ENCODE measurements around the gene PEAK1.

The PEAK1 gene

GRCh38 chr15:77454951-77455350 lies 35.0 kb upstream of the PEAK1 start:
- H3K27ac ChIP-seq (ENCODE audit: low read length): no peak overlapping the region
- no peaks in the 10 kb centered on the region for H3K9me3 ChIP-seq (ENCODE audit: control insufficient read depth in 2 of 2, low read length in 2 of 2)
- no peaks in the 10 kb centered on the region for H3K27me3 ChIP-seq (ENCODE audit: control insufficient read depth in 1 of 2, insufficient read depth in 2 of 2, low read length in 2 of 2)
- H3K36me3 ChIP-seq (ENCODE audit: control insufficient read depth in 2 of 2, insufficient read depth in 2 of 2, low read length in 2 of 2): peaks cover 4 to 5% of the 10 kb centered on the region in 2 donors
- no peak overlapping the region for H3K4me3 ChIP-seq (ENCODE audit: low read length in 2 of 2)
- H3K4me1 ChIP-seq (ENCODE audit: control insufficient read depth, insufficient read depth, low read length): peaks cover 11% of the 10 kb centered on the region
- no peak overlapping the region for H3K9ac ChIP-seq (ENCODE audit: low read length in 2 of 2)

GRCh38 chr15:77454265-77454664 lies 34.4 kb upstream of the PEAK1 start:
- H3K9ac ChIP-seq (ENCODE audit: low read length in 2 of 2): no peak overlapping the region

GRCh38 chr15:77446840-77447390 lies 27.0 kb upstream of the PEAK1 start:
- Histone ChIP-seq H3K9me3 (ENCODE audit: control insufficient read depth in 2 of 2, low read length in 2 of 2) (no peaks in the 10 kb centered on the region), H3K27me3 (ENCODE audit: control insufficient read depth in 1 of 2, insufficient read depth in 2 of 2, low read length in 2 of 2) (no peaks in the 10 kb centered on the region), H3K9ac (ENCODE audit: low read length in 2 of 2) (no peak overlapping the region), H3K27ac (ENCODE audit: low read length) (no peak overlapping the region), H3K4me3 (ENCODE audit: low read length in 2 of 2) (no peak overlapping the region), H3K4me1 (ENCODE audit: control insufficient read depth, insufficient read depth, low read length) (no peaks in the 10 kb centered on the region), H3K36me3 (ENCODE audit: control insufficient read depth in 2 of 2, insufficient read depth in 2 of 2, low read length in 2 of 2) (no peaks in the 10 kb centered on the region)

More at GRCh38 chr15:77454265-77454664, 34.4 kb upstream of the PEAK1 start:
- no peak overlapping the region for H3K27ac ChIP-seq (ENCODE audit: low read length)
- H3K4me3 ChIP-seq (ENCODE audit: low read length in 2 of 2): no peak overlapping the region
- peaks cover 11% of the 10 kb centered on the region for H3K4me1 ChIP-seq (ENCODE audit: control insufficient read depth, insufficient read depth, low read length)
- peaks cover 0 to 5% of the 10 kb centered on the region in 2 donors for H3K36me3 ChIP-seq (ENCODE audit: control insufficient read depth in 2 of 2, insufficient read depth in 2 of 2, low read length in 2 of 2)
- no peaks in the 10 kb centered on the region for H3K27me3 ChIP-seq (ENCODE audit: control insufficient read depth in 1 of 2, insufficient read depth in 2 of 2, low read length in 2 of 2)
- H3K9me3 ChIP-seq (ENCODE audit: control insufficient read depth in 2 of 2, low read length in 2 of 2): no peaks in the 10 kb centered on the region

GRCh38 chr15:77440378-77440999 lies 20.6 kb upstream of the PEAK1 start:
- no peaks in the 10 kb centered on the region for H3K9me3 ChIP-seq (ENCODE audit: control insufficient read depth in 2 of 2, low read length in 2 of 2)
- no peak overlapping the region for H3K9ac ChIP-seq (ENCODE audit: low read length in 2 of 2)
- H3K36me3 ChIP-seq (ENCODE audit: control insufficient read depth in 2 of 2, insufficient read depth in 2 of 2, low read length in 2 of 2): no peaks in the 10 kb centered on the region
- H3K27ac ChIP-seq (ENCODE audit: low read length): no peak overlapping the region
- no peaks in the 10 kb centered on the region for H3K4me1 ChIP-seq (ENCODE audit: control insufficient read depth, insufficient read depth, low read length)
- H3K27me3 ChIP-seq (ENCODE audit: control insufficient read depth in 1 of 2, insufficient read depth in 2 of 2, low read length in 2 of 2): no peaks in the 10 kb centered on the region
- no peak overlapping the region for H3K4me3 ChIP-seq (ENCODE audit: low read length in 2 of 2)

- no peaks in the 10 kb centered on the region for H3K27me3 ChIP-seq (ENCODE audit: control insufficient read depth in 1 of 2, insufficient read depth in 2 of 2, low read length in 2 of 2)
- H3K9me3 ChIP-seq (ENCODE audit: control insufficient read depth in 2 of 2, low read length in 2 of 2): no peaks in the 10 kb centered on the region
- no peaks in the 10 kb centered on the region for H3K4me1 ChIP-seq (ENCODE audit: control insufficient read depth, insufficient read depth, low read length)
- H3K9ac ChIP-seq (ENCODE audit: low read length in 2 of 2): no peak overlapping the region
- H3K4me3 ChIP-seq (ENCODE audit: low read length in 2 of 2): no peak overlapping the region
- no peaks in the 10 kb centered on the region for H3K36me3 ChIP-seq (ENCODE audit: control insufficient read depth in 2 of 2, insufficient read depth in 2 of 2, low read length in 2 of 2)
- no peak overlapping the region for H3K27ac ChIP-seq (ENCODE audit: low read length)
Observed at GRCh38 chr15:77437264-77437663, 17.4 kb upstream of the PEAK1 start.

- Histone ChIP-seq H3K9ac (ENCODE audit: low read length in 2 of 2) (no peak overlapping the region), H3K4me1 (ENCODE audit: control insufficient read depth, insufficient read depth, low read length) (no peaks in the 10 kb centered on the region), H3K27ac (ENCODE audit: low read length) (no peak overlapping the region), H3K9me3 (ENCODE audit: control insufficient read depth in 2 of 2, low read length in 2 of 2) (no peaks in the 10 kb centered on the region), H3K27me3 (ENCODE audit: control insufficient read depth in 1 of 2, insufficient read depth in 2 of 2, low read length in 2 of 2) (no peaks in the 10 kb centered on the region), H3K36me3 (ENCODE audit: control insufficient read depth in 2 of 2, insufficient read depth in 2 of 2, low read length in 2 of 2) (no peaks in the 10 kb centered on the region), H3K4me3 (ENCODE audit: low read length in 2 of 2) (no peak overlapping the region)
Observed at GRCh38 chr15:77436822-77437221, 16.9 kb upstream of the PEAK1 start.

GRCh38 chr15:77430652-77431051 lies 10.7 kb upstream of the PEAK1 start:
- H3K9ac ChIP-seq (ENCODE audit: low read length in 2 of 2): no peak overlapping the region
- H3K36me3 ChIP-seq (ENCODE audit: control insufficient read depth in 2 of 2, insufficient read depth in 2 of 2, low read length in 2 of 2): no peaks in the 10 kb centered on the region
- no peaks in the 10 kb centered on the region for H3K27me3 ChIP-seq (ENCODE audit: control insufficient read depth in 1 of 2, insufficient read depth in 2 of 2, low read length in 2 of 2)
- no peaks in the 10 kb centered on the region for H3K4me1 ChIP-seq (ENCODE audit: control insufficient read depth, insufficient read depth, low read length)
- no peak overlapping the region for H3K4me3 ChIP-seq (ENCODE audit: low read length in 2 of 2)
- H3K27ac ChIP-seq (ENCODE audit: low read length): no peak overlapping the region
- H3K9me3 ChIP-seq (ENCODE audit: control insufficient read depth in 2 of 2, low read length in 2 of 2): no peaks in the 10 kb centered on the region

GRCh38 chr15:77430213-77430612 lies 10.3 kb upstream of the PEAK1 start:
- no peak overlapping the region for H3K27ac ChIP-seq (ENCODE audit: low read length)
- H3K4me3 ChIP-seq (ENCODE audit: low read length in 2 of 2): no peak overlapping the region
- H3K4me1 ChIP-seq (ENCODE audit: control insufficient read depth, insufficient read depth, low read length): no peaks in the 10 kb centered on the region
- no peaks in the 10 kb centered on the region for H3K27me3 ChIP-seq (ENCODE audit: control insufficient read depth in 1 of 2, insufficient read depth in 2 of 2, low read length in 2 of 2)
- H3K9me3 ChIP-seq (ENCODE audit: control insufficient read depth in 2 of 2, low read length in 2 of 2): no peaks in the 10 kb centered on the region
- no peaks in the 10 kb centered on the region for H3K36me3 ChIP-seq (ENCODE audit: control insufficient read depth in 2 of 2, insufficient read depth in 2 of 2, low read length in 2 of 2)
- no peak overlapping the region for H3K9ac ChIP-seq (ENCODE audit: low read length in 2 of 2)

- Histone ChIP-seq H3K27ac (ENCODE audit: low read length) (no peak overlapping the region), H3K9me3 (ENCODE audit: control insufficient read depth in 2 of 2, low read length in 2 of 2) (no peaks in the 10 kb centered on the region), H3K36me3 (ENCODE audit: control insufficient read depth in 2 of 2, insufficient read depth in 2 of 2, low read length in 2 of 2) (no peaks in the 10 kb centered on the region), H3K4me1 (ENCODE audit: control insufficient read depth, insufficient read depth, low read length) (no peaks in the 10 kb centered on the region), H3K27me3 (ENCODE audit: control insufficient read depth in 1 of 2, insufficient read depth in 2 of 2, low read length in 2 of 2) (no peaks in the 10 kb centered on the region), H3K9ac (ENCODE audit: low read length in 2 of 2) (no peak overlapping the region), H3K4me3 (ENCODE audit: low read length in 2 of 2) (no peak overlapping the region)
Observed at GRCh38 chr15:77426871-77427270, 7.0 kb upstream of the PEAK1 start.

- H3K4me1 ChIP-seq (ENCODE audit: control insufficient read depth, insufficient read depth, low read length): no peaks in the 10 kb centered on the region
- H3K9ac ChIP-seq (ENCODE audit: low read length in 2 of 2): no peak overlapping the region
- H3K9me3 ChIP-seq (ENCODE audit: control insufficient read depth in 2 of 2, low read length in 2 of 2): no peaks in the 10 kb centered on the region
- no peaks in the 10 kb centered on the region for H3K27me3 ChIP-seq (ENCODE audit: control insufficient read depth in 1 of 2, insufficient read depth in 2 of 2, low read length in 2 of 2)
- no peak overlapping the region for H3K4me3 ChIP-seq (ENCODE audit: low read length in 2 of 2)
- H3K27ac ChIP-seq (ENCODE audit: low read length): no peak overlapping the region
- H3K36me3 ChIP-seq (ENCODE audit: control insufficient read depth in 2 of 2, insufficient read depth in 2 of 2, low read length in 2 of 2): no peaks in the 10 kb centered on the region
Observed at GRCh38 chr15:77426377-77426776, 6.5 kb upstream of the PEAK1 start.

GRCh38 chr15:77425104-77425503 lies 5.2 kb upstream of the PEAK1 start:
- no peaks in the 10 kb centered on the region for H3K4me1 ChIP-seq (ENCODE audit: control insufficient read depth, insufficient read depth, low read length)
- no peak overlapping the region for H3K9ac ChIP-seq (ENCODE audit: low read length in 2 of 2)
- H3K27me3 ChIP-seq (ENCODE audit: control insufficient read depth in 1 of 2, insufficient read depth in 2 of 2, low read length in 2 of 2): no peaks in the 10 kb centered on the region
- H3K4me3 ChIP-seq (ENCODE audit: low read length in 2 of 2): no peak overlapping the region
- H3K27ac ChIP-seq (ENCODE audit: low read length): no peak overlapping the region
- no peaks in the 10 kb centered on the region for H3K9me3 ChIP-seq (ENCODE audit: control insufficient read depth in 2 of 2, low read length in 2 of 2)
- H3K36me3 ChIP-seq (ENCODE audit: control insufficient read depth in 2 of 2, insufficient read depth in 2 of 2, low read length in 2 of 2): no peaks in the 10 kb centered on the region
